PC-3 (cell line): ENCODE measurements around the gene OR2W1.

Source experiments
- EZH2 ChIP-seq: fragments of 300-600 bp; sonication (generic); IDR thresholded peaks from one replicate; pipeline ENCODE4 v1.6.1; 2017; ENCODE audit warnings: antibody characterized with exemption, mild to moderate bottlenecking, low read length; ENCODE audit not compliant: unreplicated experiment
- TF ChIP-seq, protein P1 (sequence below): fragments of 300-600 bp; sonication (generic); conservative IDR thresholded peaks from 2 replicates; pipeline ENCODE4 v1.5.1; 2017; ENCODE audit warnings: antibody characterized with exemption, low read depth, mild to moderate bottlenecking, low read length

GRCh38 chr6:29087213-29087612 lies 42.2 kb upstream of the OR2W1 start, which contains the start of gene OR2B3:
- TF ChIP-seq, protein P1, sequence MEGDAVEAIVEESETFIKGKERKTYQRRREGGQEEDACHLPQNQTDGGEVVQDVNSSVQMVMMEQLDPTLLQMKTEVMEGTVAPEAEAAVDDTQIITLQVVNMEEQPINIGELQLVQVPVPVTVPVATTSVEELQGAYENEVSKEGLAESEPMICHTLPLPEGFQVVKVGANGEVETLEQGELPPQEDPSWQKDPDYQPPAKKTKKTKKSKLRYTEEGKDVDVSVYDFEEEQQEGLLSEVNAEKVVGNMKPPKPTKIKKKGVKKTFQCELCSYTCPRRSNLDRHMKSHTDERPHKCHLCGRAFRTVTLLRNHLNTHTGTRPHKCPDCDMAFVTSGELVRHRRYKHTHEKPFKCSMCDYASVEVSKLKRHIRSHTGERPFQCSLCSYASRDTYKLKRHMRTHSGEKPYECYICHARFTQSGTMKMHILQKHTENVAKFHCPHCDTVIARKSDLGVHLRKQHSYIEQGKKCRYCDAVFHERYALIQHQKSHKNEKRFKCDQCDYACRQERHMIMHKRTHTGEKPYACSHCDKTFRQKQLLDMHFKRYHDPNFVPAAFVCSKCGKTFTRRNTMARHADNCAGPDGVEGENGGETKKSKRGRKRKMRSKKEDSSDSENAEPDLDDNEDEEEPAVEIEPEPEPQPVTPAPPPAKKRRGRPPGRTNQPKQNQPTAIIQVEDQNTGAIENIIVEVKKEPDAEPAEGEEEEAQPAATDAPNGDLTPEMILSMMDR = no peak
- no peak for TF ChIP-seq EZH2
